HG03108 (cell line): ENCODE data around the gene NGFR.

ENCODE experiments used
- ATAC-seq: cut with Tn5 transposase; IDR thresholded peaks from one replicate; pipeline ENCODE4 v1.9.1; 2021; ENCODE audit warnings: moderate library complexity; ENCODE audit not compliant: unreplicated experiment

NGFR gene

DNA sequence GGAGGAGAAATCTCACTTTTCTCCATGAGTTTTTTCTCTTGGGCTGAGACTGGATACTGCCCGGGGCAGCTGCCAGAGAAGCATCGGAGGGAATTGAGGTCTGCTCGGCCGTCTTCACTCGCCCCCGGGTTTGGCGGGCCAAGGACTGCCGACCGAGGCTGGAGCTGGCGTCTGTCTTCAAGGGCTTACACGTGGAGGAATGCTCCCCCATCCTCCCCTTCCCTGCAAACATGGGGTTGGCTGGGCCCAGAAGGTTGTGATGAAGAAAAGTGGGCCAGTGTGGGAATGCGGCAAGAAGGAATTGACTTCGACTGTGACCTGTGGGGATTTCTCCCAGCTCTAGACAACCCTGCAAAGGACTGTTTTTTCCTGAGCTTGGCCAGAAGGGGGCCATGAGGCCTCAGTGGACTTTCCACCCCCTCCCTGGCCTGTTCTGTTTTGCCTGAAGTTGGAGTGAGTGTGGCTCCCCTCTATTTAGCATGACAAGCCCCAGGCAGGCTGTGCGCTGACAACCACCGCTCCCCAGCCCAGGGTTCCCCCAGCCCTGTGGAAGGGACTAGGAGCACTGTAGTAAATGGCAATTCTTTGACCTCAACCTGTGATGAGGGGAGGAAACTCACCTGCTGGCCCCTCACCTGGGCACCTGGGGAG is 19.1 kb downstream of the NGFR start:
- ATAC-seq: no peak

DNA sequence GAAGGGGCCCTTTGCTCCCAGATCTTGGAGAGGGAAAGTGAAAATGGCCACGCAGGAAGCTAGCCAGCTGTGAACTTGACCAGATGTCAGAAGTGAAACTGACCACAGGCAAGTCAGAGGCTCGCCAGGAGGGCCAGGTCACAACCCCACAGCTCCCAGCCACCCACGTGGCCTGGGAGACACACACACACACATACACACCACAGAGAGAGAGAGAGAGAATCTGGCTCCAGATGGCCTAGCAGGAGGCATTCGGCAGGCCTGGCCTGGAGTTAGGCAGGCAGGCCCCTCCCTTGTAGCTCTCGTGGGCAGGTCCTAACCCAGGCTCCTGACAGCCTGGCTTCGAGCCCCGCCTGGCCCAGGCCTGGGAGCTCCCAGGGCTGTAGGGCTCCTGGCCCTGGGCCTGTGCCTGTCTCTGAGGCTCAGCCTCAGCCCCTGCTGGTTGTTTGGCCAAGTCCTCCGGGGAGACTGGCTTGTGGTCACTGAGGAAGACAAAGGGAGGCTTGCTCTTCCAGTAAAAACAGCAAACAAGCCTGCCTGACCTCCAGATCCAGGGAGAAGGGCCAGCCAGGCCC is 20.2 kb downstream of the NGFR start:
- ATAC-seq: peak; percentile 70

DNA sequence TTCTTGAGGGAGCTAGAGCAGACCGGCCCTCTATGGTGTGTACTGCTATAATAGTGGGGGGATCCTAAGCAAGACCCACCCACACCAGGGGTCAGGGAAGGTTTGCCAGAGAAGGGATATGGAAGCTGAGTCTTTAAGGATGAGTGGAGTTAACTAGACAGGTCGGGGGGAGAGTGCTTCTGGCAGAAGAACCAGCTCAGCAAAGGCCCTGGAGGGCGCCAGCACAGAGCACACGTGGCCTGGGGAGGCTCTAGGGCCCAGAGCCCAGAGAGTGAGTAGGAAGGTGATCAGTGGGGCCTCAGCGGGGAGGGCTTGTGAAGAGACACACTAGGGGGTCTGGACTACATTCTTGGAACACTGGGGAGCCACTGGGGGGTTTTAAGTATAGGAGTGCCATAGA is 21.1 kb downstream of the NGFR start:
- ATAC-seq: no peak

DNA sequence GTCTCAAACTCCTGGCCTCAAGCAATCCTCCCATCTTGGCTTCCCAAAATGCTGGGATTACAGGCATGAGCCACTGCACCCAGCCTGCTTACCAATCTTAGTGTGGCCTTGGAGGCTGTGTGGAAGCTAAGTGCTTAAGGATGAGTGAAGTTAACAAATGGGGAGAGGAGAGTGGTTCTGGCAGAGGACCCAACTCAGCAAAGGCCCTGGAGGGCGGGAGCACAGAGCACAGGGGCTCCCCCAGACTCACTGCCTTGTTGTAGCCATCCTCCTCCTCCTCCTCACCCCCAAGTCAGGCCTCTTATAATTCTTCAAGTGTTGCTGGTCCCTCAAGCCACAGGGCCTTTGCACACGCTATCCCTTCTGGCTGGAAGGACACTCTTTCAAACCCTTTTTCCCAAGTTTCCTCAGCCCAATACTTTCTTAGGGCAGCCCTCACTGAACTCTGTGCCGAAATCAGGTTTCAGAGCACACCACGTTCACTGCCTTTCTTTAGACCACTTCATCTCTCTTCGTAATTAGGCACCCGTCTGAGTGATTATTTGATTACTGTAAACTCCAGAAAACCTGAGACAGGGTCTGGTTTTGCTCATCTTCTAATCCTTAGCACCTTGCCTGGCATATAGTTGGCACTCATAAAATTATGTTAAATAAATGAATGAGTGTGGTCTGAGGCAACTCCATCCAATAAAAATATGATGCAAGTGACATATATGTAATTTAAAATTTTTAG is 23.4 kb downstream of the NGFR start:
- ATAC-seq: no peak

DNA sequence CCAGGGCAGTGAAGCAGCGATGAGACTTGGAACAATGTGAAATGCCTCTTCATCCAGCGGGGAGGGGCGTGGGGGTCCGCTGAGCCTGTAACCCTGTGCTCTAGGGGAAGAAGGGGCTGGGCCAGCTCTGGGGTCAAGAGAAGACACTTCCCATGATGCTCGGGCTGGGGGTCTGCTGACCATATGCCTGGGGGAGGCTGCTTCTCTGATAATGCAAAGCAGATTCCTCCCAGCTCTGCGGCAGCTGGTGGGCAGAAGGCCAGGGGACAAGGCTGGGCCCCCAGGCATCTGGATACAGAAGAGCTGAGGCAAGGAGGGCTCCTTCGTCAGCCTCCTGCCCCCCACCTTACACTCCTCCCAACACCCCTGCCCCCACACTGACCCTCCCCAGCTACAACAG is 24.7 kb downstream of the NGFR start:
- no peak for ATAC-seq

DNA sequence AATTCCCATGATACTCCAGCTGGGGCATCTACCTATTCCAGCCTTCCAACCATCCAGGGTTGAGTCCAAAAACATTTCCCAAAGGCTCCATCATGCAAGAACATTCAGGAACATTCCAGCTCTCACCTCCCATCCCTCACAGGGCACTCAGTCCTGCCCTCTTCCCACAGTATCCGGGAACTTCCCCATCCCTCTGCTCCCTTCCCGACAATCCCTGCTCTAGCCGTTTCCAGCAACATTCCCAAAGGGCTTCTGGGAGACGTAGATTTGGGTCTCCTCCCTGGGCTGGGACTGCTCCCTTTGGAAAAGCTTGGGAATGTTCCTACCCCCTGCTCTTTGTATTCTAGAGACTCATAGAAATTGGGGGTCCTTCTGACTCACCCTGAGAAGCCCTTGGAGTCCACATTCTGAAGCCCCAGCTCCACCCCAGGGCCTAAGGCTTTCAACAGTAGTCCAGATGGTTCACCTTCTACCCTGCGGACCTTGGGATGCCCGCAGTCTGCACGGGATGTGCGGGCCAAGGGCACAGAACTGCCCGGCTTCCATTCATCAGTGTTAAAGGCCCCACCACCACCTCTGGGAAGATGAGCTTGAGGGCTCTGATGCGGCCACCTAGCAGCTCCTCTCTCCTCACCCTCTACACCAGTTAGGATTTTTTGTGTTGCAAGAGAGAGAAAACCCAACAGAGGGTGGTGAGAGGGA is 25.4 kb downstream of the NGFR start:
- no peak for ATAC-seq

DNA sequence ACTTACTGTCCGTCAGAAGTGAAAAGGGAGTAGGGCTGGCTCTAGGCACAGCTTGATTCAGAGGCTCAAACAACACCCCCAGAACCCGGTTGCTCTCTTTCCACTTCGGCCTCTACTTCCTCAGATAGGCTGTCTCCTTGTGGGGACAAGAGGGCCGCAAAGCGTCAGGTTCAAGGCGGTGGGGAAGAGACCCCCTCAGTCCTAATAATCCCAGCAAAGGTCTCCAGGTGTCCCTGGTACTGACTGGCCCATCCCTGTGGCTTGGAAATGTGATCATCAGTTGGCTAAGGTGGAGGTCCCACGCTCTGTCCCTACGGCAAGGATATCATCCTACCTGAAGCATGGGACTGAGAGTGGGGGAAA is 26.0 kb downstream of the NGFR start:
- ATAC-seq: no peak

DNA sequence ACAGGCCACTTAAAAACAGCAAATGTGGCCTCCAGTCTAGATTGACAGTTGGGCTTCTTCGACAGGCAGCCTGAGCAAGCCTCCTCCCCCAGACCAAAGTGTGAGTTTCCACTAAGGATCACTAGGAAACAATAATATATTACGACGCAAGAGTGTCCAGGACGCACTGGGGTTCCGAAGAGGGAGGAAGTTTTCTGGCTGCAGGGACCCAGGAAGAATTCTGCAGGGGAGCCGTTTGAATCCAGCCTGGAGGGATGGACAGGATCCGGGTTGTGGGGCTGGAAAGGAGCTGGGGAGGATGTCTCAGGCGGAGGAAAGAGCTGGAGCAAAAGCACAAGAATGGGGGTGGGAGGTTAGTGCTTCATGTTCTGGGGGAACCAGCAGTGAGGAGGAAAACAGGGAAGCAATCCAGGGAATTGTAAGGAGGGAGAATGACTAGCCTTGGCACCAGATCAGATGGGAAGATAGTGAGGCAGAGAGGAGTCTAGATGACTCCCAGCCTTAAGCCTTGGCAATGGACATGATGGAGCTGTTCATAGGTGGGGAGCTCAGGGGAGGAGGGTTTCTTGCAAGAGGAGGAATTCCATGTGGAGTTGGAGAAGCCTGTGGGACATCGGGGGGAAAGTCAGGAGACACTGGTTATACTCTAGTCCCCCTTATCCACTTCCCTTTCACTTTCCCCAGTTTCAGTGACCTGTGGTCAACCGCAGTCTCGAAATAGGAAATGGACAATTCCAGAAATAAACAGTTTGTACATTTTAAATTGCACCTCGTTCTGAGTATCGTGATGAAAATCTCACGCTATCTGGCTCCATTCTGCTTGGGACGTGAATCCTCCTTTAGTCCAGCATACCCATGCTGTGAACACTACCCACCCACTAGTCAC is 26.6 kb downstream of the NGFR start:
- no peak for ATAC-seq

DNA sequence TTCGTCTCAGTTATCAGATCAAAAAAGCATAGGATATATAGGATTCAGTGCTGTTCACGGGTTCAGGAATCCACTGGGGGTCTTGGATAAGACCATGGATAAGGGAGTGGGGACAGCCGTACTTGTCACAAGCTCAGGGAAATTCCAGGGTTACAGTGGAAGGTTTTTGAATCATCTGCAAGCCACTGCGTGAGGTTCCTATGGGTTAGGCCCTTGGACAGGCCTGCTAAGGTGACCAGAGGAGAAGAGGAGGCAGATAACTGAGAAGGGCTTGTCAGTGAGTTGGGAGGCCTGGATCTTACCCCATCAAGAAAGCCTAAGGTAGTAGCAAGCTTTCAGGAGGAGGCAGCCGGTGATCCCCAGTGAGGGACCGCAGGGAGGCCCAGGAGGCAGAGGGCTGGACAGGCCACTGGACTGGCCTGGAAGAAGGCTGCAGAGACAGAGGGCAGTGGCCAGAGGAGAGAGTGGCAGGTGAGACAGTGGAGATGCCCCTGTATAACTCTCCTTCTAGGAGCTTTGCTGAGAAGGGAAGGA is 27.3 kb downstream of the NGFR start:
- no peak for ATAC-seq

DNA sequence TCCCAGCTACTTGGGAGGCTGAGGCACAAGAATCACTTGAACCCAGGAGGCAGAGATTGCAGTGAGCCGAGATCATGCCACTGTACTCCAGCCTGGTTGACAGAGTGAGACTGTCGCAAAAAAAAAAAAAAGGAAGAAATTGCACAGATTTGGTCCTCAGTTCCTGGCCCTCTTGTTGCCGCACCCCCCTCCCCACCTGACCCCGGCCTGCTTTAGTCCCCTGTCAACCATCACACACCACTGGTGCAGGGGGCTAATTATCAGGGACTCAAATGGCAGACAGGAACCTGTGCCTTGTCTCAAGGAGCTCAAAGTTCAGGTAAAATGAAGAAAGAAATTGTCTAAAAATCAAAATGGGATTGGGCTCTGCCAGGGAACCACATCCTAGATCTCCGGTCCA is 28.1 kb downstream of the NGFR start:
- no peak for ATAC-seq

DNA sequence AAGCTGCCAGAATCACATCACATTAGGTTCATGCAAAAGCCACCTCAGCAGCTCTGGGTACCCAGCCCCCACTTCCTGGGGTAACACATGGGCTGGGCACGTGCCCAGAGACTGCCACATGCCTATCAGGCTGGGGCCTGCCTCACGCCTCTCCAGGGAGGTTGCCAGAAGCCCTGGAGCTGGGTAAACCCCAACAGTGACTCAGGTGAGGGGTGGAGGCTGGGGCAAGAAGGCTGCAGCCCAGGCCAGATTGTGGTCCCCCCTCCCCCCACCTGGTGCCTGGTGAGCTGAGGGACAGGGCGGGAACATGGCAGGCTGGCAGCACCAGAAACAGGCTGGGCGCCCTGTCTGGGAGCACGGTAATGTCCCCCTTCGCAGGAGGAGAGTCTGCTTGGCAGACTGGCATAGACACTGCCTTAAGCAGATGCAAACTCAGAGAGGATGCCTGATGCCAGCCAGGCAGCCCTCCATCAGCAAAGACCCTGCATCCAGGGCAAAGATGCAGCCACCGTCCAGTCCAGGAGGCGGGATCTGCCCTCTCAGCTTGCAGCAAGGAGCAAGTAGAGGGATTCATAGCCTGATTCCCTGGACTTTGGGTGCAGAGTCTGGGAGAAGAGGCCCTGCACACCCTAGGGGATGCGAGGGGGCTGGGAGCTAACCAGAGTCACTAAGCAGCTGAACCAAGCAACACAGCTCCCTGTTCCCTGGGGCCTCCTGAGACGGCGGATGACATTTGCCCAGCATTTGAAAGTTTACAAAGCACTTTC is 28.8 kb downstream of the NGFR start:
- no peak for ATAC-seq

DNA sequence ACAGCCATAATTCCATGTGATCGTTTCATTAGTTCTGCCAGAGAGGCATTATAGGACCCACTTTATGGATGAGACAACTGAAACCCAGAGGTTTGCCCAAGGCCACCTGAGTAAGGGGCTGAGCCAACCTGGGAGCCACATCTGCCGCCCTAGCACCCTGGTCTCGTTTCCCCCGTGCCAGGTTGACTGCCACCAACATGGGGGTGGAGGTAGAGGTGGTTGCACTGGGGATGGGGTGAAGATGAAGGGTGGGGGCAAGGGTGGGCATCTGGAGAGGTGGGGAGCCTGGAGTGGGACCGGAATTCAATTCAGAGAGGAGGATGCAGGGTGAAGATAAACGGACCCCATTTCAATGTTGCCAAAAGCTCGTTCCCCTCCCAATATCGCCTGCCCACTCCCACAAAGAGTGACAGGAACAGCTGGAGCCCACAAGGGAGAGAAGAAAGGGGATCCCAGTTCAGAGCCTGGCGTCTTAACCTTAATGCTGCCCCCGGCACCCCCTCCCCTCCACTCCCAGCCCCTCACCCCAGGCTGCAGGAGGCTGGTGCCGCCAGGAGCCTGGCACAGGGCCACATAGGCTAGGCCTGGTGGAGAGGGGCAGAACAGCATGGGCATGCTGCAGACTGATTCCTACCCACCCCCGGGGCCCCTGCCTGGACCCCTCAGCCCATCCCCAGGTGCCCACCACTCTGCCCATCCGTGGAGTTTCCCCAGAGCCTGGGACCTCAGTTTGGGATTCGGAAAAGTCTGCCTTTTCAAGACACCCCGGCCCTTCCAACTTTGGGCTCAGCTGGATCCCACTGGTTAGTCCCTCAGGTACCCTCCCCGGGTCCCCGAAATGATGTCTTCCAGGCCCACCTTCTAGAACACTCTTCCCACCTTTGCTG is 29.6 kb downstream of the NGFR start:
- ATAC-seq: no peak

DNA sequence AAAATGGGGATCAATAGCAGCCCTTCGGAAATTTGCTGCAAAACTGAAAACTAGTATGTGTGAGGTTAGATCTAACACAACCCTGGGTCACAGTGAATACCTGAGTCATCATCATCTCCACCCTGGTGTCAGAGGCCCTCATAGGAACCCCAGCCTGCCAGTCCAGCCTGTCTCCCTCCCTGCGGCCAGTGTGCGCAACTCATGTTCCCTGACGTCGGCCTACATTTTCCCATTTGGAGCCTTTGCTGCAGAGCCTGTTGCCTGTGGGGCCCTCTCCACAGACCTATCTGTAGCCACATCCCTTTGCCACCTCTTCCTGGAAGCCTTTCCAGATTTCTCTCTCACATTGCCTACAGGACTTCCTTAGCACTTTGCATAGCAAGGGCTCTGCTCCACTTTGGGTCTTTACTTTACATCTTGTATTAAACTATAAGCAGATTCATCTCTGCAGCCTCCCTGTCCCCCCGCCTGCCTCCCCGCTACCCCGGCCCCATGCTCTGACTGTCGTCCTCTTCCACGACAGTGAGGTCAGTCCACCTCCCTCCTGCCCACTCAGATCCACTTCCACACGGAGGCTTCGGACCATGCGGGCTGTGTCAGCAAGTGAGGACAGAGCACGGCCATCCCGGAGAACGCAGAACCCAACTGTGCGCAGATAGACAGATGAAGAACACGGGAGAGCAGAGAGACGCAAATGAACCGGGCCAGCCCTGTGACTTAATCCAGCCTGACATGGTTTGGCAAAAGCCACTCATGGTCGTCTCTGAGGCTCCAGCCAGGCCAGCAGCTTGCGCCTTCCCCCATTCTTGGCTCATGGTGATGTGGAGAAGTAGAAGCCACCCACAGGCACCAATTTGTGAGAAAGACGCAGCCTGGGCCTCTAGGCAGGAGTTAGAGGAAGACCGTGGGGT is 31.0 kb downstream of the NGFR start:
- ATAC-seq: no peak

DNA sequence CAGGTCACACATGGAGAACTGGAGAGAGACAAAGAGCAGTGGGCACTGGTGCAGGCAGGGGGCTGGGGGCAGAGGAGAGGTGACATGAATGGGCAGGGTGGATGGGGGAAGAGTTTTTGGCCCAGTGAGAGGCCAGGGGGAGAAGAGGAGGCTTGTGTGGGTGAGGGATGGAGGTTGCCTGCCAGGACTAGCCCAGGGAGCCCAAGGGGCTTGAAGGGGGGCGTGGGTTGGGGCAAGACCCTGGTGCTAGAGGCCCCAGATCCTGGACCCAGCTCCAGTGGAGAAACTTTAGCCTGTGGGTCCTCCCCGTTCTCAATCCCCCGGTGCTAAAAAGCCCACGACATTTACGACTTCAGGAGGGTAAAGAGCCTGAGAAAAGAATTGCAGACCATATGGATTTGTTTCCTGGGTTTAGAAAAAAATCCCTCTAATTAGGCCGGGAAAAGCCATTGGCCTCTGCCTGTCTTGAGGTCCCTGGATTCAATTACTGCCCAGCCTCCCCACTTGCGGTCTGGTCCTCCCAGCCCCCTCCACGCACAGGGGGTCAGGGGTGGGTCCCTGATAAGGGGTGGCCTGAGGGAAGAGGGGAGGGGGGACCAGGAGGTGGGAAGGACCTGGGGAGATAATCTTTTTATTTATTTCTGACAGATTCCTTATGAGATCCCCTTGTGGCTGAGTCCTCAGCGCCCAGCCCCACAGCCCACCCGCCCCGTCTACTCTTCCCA is 33.0 kb downstream of the NGFR start:
- ATAC-seq: no peak

DNA sequence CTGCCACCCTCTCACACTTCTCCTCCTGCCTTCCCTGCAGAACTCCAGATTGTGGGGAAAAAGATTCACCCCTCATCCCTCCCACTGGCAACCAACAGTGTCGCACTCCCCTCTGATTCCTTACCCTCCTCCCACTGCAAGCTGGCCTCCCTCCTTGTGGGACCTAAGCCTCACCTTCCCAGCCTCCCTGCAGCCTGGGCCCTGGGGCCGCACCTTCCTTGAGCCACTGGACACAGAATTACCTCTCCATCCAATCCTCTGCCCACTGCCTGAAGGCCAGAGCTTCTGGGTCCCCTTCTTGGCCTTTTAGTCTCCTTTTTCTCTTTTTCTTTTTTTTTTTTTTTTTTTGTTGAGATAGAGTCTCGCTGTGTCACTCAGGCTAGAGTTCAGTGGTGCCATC is 33.9 kb downstream of the NGFR start:
- ATAC-seq: no peak

DNA sequence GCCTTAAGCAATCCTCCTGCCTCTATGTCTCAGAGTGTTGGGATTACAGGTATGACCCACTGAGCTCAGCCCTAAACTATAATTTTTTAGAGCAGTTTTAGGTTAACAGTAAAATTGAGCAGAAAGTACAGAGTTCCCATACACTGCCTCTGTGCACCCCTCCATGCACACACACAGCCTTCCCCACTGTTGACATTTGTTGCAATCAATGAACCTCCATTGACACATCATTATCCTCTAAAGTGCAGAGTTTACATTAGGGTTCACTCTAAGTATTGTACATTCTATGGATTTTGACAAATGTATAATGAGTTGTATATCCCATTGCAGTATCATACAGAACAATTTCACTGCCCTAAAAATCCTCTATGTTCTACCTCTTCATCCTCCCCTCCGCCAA is 35.0 kb downstream of the NGFR start:
- no peak for ATAC-seq

DNA sequence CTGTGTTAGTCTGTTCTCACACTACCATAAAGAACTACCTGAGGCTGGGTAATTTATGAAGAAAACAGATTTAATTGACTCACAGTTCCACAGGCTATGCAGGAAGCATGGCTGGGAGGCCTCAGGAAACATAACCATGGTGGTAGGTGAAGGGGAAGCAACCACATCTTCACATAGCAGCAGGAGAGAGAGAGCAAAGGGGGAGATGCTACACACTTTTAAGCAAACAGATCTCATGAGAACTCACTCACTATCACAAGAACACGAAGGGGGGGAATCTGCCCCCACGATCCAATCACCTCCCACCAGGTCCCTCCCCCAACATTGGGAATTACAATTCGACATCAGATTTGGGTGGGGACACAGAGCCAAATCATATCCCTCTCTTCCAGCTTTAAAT is 48.8 kb downstream of the NGFR start:
- ATAC-seq: no peak
